Esophagus muscularis mucosa (tissue), 4 donors: ENCODE measurements around the gene TRAFD1.

ENCODE experiments used
- EP300 ChIP-seq: sonication (generic); formaldehyde crosslinking; IDR thresholded peaks from one replicate; pipeline ENCODE4 v1.6.1; 2017; ENCODE audit warnings: antibody characterized with exemption
- POLR2A ChIP-seq: fragments of 450-650 bp; IDR thresholded peaks from one replicate; pipeline ENCODE4 v1.6.1; 2017; ENCODE audit warnings: antibody characterized with exemption, moderate library complexity, mild to moderate bottlenecking, low read depth
- POLR2AphosphoS5 ChIP-seq, 2 donors: sonication (generic); formaldehyde crosslinking; IDR thresholded peaks; one replicate each; pipeline ENCODE4 v1.6.1; 2017; ENCODE audit warnings: antibody characterized with exemption in 2 of 2
- TF ChIP-seq, protein P1 (sequence below), 3 experiments: fragments of 200-600 bp in 2 of 3; fragments of 450-650 bp in 1 of 3; sonication (generic) in 2 of 3; IDR thresholded peaks; one replicate each; pipeline ENCODE4 v1.5.1; 2017 to 2019; ENCODE audit warnings: antibody characterized with exemption in 3 of 3, mild to moderate bottlenecking in 2 of 3, moderate library complexity in 1 of 3

DNA sequence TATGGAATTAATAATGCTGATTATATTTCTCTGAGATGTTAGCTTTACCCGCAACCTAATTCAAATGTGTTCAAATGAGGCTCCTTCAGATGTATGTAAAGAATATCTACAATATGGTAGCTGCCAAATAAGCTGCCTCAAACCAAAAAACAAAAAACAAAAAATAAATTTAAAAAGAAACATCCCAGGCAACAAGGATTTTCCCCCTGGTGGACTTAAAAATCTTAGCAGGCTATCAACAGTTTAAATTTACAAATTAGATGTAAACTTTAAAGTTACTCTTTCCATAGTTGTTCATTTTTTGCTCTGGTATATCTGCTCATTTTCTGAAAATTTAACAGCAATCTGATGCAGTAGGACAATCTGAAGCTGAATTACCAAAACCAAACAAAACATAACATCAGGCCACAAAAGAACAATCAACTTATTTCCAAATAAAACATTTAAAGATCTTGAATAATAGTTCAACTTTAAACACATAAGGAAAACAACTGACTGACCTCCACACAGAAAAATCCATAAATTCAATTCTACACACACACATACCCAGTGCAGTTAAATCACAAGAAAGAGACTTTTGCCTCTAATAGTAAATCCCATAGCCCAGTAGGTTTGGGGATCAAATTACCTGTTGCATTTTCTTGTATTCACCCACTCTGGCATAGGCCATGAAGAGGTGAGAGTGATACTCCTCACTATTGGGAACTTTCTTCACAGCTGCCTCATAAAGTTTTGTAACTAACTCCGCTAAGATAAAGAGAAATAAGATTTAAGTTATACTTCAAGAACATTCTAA, 38.1 kb upstream of the TRAFD1 start:
- TF ChIP-seq, protein P1, sequence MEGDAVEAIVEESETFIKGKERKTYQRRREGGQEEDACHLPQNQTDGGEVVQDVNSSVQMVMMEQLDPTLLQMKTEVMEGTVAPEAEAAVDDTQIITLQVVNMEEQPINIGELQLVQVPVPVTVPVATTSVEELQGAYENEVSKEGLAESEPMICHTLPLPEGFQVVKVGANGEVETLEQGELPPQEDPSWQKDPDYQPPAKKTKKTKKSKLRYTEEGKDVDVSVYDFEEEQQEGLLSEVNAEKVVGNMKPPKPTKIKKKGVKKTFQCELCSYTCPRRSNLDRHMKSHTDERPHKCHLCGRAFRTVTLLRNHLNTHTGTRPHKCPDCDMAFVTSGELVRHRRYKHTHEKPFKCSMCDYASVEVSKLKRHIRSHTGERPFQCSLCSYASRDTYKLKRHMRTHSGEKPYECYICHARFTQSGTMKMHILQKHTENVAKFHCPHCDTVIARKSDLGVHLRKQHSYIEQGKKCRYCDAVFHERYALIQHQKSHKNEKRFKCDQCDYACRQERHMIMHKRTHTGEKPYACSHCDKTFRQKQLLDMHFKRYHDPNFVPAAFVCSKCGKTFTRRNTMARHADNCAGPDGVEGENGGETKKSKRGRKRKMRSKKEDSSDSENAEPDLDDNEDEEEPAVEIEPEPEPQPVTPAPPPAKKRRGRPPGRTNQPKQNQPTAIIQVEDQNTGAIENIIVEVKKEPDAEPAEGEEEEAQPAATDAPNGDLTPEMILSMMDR (IDR thresholded peaks at IDR 0.05) = no peak
- TF ChIP-seq POLR2AphosphoS5 (IDR thresholded peaks at IDR 0.05) = no peak
- no peak for TF ChIP-seq EP300
- TF ChIP-seq POLR2A = no peak
